Measurements from ENCODE around the gene NYAP1.

NYAP1 gene

GRCh38 chr7:100464210-100464660 lies 19.5 kb upstream of the NYAP1 start, which contains the start of gene SPACDR:
TSS of gene SPACDR (minus strand) at chr7:100464260. CDS start at chr7:100464025, 235 bp downstream.
- DNase-seq = peak; percentile 22

- no peak for DNase-seq
Observed at GRCh38 chr7:100464791-100465190, 18.9 kb upstream of the NYAP1 start.

GRCh38 chr7:100465299-100465698 lies 18.4 kb upstream of the NYAP1 start:
- peak; percentile 31 for DNase-seq

- DNase-seq = peak; percentile 73
Observed at GRCh38 chr7:100465702-100466311, 17.9 kb upstream of the NYAP1 start.

- DNase-seq = no peak
Observed at GRCh38 chr7:100466653-100467605, 16.8 kb upstream of the NYAP1 start.

- no peak for DNase-seq
Observed at GRCh38 chr7:100467638-100468373, 15.9 kb upstream of the NYAP1 start.

- DNase-seq = peak; percentile 62
Observed at GRCh38 chr7:100469227-100470044, 14.3 kb upstream of the NYAP1 start.

- DNase-seq = no peak
Observed at GRCh38 chr7:100471021-100471420, 12.7 kb upstream of the NYAP1 start.

- DNase-seq = no peak
Observed at GRCh38 chr7:100472121-100472851, 11.4 kb upstream of the NYAP1 start.

- DNase-seq = peak; percentile 71
Observed at GRCh38 chr7:100472854-100473499, 10.8 kb upstream of the NYAP1 start.

GRCh38 chr7:100475549-100475948 lies 8.2 kb upstream of the NYAP1 start:
- no peak for DNase-seq

GRCh38 chr7:100476101-100476780 lies 7.5 kb upstream of the NYAP1 start:
- no peak for DNase-seq

GRCh38 chr7:100476903-100477870 lies 6.5 kb upstream of the NYAP1 start:
- no peak for DNase-seq

- DNase-seq = no peak
Observed at GRCh38 chr7:100477871-100478267, 5.9 kb upstream of the NYAP1 start.

GRCh38 chr7:100478958-100479660 lies 4.6 kb upstream of the NYAP1 start, which contains the start of gene TSC22D4:
TSS of gene TSC22D4 (minus strand) at chr7:100479214. CDS start at chr7:100478038, 1,176 bp downstream.
- DNase-seq = peak; percentile 94

GRCh38 chr7:100481466-100481865 lies 2.3 kb upstream of the NYAP1 start:
- DNase-seq = no peak

- DNase-seq = no peak
Observed at GRCh38 chr7:100482728-100483089, 1.0 kb upstream of the NYAP1 start.

- DNase-seq = peak; percentile 59
Observed at GRCh38 chr7:100483090-100483721, 521 bp upstream of the NYAP1 start.

All from fibroblast of skin of right biceps (primary cell).